Caki2 (cell line): Measurements from ENCODE around the gene TMEM134. TPM values are rescaled to one million over a fixed set of nuclear protein-coding genes. Genes with fewer than 3 reads are reported as not detected.
A peak's percentile ranks its signal among the peaks of the same experiment; 100 is the strongest.
"Not testable (repeated sequence)": the region's sequence is repeated elsewhere in the genome, so short reads cannot be mapped to it uniquely, and the experiment has no call there.

ENCODE experiments used
- DNase-seq: peaks from one replicate; pipeline ENCODE4 v3.0.0-alpha.2; 2015; ENCODE audit warnings: low read depth
- in situ Hi-C: cut with HindIII; loops from 2 replicates; pipeline ENCODE4 v1.10.0; 2016; ENCODE audit warnings: low sequenced_read_pairs, low pct_unique_long_range_greater_than_20kb, mixed read lengths
- total RNA-seq: library from RNA; depleted of rRNA; stranded (reverse); fragments of >200 nt; shearing (Covaris generic); gene quantifications from 2 replicates; pipeline ENCODE4 v1.2.3, GENCODE V29; 2014; ENCODE audit warnings: low replicate concordance; rRNA removed

Gene TMEM134, protein sequence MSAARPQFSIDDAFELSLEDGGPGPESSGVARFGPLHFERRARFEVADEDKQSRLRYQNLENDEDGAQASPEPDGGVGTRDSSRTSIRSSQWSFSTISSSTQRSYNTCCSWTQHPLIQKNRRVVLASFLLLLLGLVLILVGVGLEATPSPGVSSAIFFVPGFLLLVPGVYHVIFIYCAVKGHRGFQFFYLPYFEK
- total RNA-seq = 99.8 and 100 TPM in 2 replicates

DNA sequence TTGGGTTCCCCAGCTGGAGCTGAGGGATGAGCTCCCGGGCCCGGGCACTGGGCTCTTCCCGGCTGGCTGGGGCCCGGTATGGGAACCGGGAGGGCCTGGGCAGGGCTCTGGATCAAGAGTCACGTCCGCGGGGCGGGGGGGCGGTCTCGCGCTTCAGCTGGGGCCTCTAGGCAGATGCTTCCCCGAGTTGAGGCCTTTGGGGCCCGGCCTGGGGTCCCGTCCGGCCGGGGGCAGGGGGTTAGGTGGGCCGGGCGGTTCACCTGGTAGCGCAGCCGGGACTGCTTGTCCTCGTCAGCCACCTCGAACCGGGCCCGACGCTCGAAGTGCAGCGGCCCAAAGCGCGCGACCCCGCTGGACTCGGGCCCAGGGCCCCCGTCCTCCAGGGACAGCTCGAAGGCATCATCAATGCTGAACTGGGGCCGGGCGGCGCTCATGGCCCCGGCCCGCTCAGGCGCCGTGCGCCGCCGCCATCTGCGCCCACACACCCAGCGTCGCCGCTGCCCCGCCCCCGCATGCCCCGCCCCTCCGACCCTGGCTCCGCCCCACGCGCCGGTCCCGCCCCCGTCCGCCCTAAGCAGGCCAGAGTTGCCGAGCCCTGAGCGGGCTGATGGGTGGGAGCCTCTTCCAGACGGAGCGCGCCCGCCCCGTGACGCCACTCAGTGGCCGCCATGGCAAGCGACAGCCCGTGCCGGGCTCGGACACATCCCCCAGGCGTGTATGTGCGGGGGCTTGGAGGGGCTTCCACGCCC, at the start of gene TMEM134:
Gene TMEM134, minus strand, starts transcription at position 493 of the 749 bp plus-strand sequence. Its CDS starts 59 bp downstream, at position 434.
- in situ Hi-C loops = no loop called here
- DNase-seq = peak; percentile 62

DNA sequence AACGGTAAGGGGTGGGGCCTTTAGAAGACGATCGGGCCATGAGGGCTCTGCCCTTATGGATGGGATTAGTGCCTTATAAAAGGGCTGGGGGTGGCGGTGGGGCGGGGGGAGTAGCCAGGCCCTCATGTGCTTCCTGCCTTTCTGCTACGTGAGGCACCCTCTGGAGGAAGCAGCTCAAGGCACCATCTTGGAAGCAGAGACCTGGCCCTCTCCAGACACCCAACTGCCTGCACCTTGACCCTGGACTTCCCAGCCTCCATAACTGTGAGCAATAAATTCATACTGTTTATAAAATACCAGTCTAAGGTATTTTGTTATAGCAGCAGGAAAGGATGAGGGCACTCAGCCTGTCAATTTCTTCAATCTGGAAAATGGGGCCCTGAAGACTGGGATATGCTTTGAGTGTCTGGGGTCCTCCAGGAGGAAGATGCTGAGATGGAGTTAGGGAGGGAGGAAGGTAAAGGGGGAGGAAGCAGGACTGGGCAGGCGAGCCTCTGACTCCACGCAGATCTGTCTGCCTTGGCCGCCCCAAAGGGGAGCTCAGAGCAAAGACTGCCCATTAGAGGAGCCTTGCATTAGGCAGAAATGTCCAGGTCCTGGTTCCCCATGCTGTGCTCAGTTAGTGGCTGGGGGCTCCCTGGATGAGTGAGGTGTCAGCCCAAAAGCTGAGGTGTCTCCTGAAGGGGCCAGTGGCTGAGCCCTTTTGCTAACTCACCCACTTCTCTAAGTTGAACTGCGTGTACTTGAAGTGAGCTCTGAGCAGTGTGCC, 48.9 kb upstream of the TMEM134 start:
- no peak for DNase-seq
- in situ Hi-C loops = no loop called here

DNA sequence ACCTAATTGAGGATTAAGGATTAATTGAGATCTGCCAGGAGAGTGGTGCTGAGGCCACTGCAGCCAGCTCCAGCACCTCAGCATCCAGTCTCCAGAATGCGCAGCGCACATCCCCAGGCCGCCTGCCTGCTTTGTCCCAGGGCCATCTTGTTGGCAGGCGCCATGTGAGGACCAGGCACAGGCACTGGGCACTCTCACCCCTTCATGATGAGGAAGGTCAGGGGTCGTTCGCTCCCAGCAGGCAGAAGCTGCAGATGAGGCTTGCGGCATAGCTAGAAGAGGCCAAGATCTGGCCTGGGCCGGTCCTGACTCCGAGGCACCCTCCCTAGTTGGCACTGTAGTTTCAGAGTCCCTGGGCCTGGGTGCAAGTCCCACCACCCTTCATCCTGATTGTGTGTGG, 47.8 kb upstream of the TMEM134 start:
- no peak for DNase-seq
- in situ Hi-C loops = no loop called here

DNA sequence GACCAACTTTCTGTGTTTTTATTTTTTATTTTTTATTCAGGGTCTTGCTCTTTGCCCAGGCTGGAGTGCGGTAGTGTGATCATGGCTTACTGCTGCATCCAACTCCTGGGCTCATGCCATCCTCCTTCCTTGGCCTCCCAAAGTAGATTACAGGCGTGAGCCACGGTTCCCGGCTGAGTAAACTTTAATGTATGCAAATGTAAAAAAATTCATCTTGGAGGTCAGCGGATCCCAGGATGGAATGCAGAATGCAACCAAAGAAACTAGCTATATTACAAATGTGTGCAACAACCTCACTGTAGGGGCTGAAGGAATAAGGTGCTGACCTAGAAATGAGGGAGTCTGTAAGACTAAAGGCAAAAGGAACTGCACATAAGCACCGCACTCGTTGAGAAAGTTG, 45.1 kb upstream of the TMEM134 start:
- no peak for DNase-seq
- in situ Hi-C loops = no loop called here

DNA sequence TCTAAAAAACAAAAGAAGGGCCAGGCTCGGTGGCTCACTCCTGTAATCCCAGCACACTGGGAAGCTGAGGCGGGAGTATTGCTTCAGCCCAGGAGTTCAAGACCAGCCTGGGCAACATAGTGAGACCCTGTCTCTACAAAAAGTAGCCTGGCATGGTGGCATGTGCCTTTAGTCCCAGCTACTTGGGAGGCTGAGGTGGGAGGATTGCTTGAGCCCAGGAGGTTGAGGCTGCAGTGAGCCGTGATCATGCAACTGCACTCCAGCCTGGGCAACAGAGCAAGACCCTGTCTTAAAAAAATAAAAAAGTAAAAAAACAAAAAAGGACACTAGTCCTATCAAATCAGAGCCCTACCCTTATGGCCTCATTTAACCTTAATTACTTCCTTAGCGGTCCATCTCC, 42.5 kb upstream of the TMEM134 start:
- DNase-seq, in situ Hi-C loops: not testable (repeated sequence)

DNA sequence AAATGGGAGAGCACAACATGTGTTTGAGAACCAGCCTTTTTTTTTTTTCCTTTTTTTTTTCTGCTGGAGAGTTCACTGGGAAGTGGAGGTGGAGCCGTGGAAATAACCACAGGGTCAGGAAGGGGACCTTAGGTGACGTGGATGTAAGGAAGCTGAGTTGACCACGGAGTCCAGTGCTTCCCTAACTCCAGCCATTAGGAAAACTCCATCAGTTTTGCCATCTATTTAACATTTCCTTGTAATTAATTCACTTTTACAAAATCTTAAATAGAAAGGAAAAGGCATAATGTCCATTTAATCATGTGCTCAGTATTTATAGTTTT, 40.9 kb upstream of the TMEM134 start:
- in situ Hi-C loops = no loop called here
- no peak for DNase-seq

DNA sequence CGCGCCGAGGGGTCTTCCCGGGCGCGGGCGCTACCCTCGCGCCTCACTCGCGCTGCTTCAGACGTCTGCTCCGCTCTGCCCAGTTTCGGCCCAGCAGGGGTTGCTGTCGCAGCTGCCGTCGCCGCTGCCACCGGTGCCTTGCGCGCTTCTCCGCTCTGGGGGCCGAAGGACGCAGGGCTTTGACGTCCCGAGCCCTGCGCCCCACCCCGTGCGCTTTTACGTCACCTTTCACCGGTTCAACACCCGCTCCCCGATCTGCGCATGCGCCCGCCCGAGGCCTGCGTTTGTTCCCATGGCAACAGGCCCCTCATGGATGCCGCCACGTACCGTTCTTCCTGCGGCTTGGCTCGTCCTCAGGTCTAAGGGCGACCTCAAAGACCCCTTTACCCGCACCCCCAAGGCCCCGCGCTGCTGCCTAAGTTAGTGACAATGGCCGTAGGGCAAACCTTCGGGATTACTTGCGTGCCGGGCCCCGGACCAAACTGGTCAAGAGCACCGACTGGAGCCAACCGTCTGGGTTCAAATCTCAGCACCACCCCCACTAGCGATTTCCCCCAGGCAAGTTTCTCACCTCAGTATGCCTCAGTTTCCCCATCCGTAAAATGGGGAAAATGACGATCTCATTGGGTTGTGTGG, 39.6 kb upstream of the TMEM134 start:
- DNase-seq = peak; percentile 92
- in situ Hi-C loops = no loop called here

DNA sequence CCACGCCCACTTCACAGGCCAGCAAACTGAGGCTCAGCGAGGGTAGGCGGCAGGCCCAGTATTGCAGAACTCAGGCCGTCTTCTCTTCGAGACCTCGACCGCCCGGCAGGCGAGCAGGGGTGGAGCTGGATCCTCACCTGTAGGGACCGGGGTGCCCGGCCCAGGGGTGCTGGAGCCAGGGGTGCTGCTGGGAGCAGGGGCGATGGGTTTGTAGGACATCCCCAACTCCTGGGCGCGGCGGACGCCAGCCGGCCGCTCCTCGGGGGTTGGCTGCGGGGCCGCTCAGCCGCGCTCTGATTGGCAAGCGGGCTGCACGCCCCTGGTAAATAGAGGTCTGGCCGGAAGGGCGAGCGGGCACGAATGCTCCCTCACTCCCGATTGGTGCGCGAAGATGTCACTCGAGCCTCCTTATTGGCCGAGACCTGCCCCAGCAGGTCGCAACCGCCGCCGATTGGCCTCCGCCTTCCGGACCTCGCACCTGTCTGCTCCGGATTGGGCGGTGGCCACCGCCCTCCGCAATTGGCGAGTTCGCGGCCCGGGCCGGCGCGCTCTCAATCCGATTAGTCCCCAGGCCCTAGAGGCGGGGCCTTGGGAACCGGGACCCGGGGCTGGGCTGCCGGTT, 38.9 kb upstream of the TMEM134 start, which contains the start of gene CDK2AP2:
Gene CDK2AP2, minus strand, starts transcription at position 299 of the 622 bp plus-strand sequence. Its CDS starts 80 bp downstream, at position 219.
- peak; percentile 99 for DNase-seq
- in situ Hi-C loops = no loop called here

DNA sequence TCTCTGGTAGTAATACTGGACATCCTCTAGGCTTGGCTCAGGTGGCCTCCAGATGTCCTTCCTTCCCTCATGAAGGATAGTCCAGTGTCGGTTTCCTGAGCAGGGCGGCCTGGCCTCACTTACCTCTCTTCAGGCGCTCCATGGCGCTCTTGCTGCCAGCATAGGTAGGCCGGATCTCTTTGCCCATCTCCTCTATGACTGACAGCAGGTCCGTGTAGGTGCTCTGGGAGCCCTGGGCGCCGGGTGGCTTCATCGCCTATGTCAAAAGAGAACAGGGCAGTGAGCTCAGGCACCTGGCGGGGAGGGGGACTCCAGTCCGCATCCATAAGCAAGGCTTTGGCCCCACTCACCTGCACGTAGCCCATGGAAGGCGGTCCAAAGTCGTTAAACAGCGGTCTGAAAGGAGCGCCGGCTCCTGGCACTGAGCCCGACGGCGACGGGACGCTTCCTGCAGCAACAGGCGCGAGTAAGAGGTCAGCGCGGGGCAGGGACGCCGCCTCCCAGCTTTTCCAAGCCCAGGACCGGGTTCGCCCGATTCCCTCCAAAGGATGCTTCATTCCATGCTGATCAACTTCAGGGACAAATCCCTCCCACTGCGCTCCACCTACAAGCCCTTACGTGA, 38.3 kb upstream of the TMEM134 start:
- in situ Hi-C loops = no loop called here
- no peak for DNase-seq

DNA sequence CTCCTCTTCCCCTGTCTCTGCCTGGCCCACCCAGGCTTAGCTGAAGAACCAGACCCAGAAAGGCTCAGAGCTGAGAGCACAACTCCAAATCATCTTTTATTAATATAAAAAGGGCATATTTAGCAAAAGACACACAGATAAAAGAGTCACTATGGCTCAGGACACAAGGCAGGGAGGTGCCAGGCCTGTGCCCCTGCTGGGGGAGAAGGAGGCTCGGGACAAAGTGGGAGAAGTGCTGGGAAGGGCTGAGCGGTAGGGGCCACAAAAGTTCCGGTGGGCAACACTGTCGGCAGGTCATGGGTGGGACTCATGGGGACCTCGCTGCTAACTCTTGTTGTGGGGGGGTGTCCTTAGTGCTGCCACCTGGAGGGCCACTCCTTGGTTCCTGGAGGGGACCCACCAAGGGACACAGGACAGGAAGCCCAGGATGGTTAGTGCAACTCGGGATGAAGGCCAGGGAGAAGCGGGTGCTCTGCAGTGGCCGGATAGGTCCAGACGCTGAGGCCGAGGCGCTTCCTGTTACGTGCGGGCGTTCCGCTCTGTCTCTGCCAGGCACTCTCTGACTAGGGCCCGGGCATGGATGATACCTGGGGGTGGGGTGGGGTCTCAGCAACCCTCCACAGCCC, 37.5 kb upstream of the TMEM134 start:
- in situ Hi-C loops = no loop called here
- DNase-seq = no peak

DNA sequence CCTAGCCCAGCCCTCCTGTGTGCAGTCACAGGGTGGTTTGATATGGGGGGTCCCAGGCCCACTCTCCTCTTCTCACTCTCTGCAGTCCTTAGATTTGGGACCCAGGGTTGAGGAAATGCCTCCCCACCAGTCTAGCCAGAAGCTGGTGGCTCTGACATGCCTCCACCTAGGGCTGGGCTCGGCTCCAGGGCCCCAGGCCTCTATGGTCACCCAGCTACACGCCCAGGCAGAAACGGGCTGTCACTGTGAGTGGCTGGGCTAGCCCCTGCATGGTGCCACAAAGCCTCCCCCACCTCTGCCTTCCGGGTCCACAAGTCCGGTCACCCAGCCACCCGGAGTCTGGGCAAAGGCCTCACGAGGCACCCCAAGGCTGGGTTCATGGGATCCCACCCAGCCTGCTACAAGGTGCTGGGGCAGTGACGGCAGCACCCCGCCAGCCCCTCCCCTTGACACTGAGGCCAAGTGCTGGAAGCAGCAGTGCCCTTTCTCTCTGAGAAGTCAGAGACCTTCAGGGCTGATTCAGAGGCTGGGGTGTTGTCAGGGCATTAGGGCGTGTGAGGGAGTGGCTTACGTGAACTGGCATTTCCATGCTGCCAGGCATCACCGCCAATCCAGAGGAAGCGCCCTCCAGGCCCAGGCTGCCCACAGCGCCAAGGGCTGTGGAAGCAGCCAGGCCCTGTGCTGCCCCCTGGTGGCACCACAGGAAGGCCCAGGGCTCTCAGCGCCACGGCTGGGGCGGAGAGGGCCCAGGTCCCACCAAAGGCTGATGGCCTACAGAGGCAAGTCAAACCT, 36.8 kb upstream of the TMEM134 start:
- in situ Hi-C loops = no loop called here
- peak; percentile 96 for DNase-seq

DNA sequence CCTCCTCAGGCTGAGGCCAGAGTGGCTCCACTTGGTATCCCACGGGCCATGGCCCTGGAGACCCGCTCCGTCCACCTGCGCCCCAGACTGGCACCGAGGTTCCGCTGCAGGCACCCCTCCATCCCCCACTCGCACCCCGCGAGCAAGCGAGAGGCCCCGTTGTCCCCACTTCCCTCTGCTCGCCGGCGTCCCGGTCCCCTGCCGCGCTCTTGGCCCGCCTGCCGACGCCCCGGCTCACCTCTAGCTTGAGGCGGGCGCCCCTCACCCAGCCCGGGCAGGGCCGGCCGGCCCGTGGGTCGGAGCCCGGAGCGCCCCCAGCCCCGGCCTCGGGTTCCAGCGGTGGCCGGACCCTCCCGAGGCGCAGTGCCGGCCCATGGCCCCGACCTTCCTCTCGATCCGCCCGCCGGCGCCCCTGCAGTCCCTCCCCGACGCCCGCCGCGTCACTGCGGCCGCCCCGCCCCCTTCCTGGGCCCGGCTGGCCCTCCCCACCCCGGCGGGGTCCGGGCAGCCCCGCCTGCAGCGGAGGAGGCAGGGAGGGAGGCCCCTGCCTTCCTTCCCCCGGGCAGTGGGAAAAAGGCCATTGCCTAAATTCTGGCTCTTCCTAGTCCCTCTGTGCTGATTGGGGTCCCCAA, 36.0 kb upstream of the TMEM134 start, which contains the start of gene PITPNM1:
Gene PITPNM1, minus strand, starts transcription at position 414 of the 632 bp plus-strand sequence. CDS start 1,183 bp downstream, outside the sequence.
- DNase-seq = peak; percentile 58
- in situ Hi-C loops = no loop called here

DNA sequence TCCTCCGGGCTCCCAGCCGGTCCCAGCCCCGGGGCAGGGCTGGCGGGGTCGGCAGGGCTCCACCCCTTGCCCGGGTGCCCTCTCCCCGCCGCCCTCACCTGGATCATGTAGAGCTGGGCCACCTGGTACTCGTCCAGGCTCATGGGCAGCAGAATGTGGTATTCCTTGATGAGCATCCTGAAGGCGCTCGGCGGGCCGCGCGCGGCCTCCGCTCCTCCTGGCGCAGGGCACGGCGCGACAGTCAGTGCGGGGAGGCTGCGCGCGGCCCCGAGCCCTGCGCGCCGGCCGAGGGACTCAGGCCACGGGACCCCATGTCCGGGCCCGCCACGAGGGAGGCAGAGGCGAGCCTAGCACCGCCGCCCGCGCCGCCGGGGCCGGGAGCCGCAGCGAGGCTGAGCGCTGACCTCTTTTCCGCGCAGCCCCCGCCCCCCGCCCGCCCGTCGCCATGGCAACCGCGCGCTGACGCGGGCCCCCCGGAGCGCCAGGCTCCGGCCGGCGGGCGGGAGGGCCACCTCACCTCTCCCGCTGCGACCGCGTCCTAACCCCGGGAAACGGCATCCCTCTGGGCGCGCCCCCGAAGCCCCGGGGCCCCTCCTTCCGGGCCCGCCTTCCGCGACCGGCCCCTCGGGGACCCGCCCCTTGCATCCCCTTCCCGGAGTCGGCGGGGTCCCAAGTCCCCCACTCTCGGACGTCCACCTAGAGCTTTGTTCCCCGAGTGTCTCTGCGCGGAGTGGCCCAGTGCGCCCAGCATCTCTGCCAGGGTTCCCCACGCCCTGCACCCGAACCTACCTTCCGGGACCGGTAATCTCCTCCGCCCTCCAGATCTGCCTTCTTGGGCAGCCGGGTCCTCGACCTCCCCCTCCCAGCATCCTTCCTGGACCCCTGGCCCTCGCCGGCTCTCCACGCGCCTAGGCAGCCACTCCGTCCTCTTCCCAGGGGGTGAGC, 35.2 kb upstream of the TMEM134 start:
- in situ Hi-C loops = no loop called here
- peak; percentile 63 for DNase-seq

DNA sequence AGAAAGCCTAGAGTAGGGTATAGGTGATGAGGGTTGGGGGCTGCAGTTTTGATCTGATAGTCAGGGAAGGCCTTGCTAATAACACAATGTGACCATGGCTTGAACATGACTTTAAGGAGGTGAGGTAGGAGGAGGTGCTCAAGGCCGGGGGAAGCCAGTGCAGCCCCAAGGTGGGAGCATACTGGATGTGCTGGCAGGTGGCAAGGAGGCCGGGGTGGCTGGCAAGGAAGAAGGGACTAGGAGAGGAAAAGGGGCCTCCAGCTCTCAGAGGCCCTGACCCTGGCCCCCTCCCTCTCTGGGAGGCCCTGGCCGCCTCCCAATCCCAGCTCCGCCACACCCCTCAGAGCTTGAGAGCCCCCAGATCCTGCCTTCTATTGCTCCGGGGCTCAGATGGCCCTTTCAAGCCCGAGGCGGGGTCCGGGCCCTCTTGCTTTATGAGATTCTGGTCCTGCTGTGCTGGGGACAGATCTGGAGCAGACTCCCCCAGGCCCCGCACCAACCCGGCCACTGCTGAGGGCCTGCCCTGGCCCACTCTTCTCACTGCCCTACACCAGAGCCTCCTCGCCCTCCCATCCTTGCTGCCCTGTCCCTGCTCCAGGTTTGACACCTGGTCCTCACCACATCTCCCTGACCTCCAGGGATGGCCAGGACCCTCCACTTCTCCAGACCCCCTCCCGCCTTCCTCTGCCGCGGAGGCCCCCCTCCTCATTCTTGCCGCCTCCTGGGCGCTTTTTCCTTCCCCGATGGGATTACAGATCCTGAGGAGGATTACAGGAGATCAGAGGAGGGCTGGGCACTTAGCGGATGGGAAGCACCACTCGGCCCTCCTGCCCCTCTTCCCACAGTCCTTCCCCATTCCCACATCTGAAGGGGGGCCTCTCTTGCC, 34.3 kb upstream of the TMEM134 start:
- in situ Hi-C loops = no loop called here
- no peak for DNase-seq
